SK-N-SH treated with all-trans-retinoic acid at 6 μM for 48 hours (cell line): ENCODE data around the gene PMPCA.

Experiments
- ATAC-seq: fragments of 200-7000 bp; cut with Tn5 transposase; 3 replicates; pipeline ENCODE4 v1.9.1; 2020; ENCODE audit warnings: mild to moderate bottlenecking, moderate library complexity
- ARNTL ChIP-seq: fragments of 450-650 bp; formaldehyde crosslinking; IDR thresholded peaks from 2 replicates; pipeline ENCODE4 v1.5.0; 2020; ENCODE audit warnings: low read depth, mild to moderate bottlenecking, moderate library complexity, borderline replicate concordance
- BACH2 ChIP-seq: fragments of 250-450 bp; sonication (Bioruptor Pico); IDR thresholded peaks from 2 replicates; pipeline ENCODE4 v1.9.0; 2021; ENCODE audit warnings: mild to moderate bottlenecking, borderline replicate concordance
- CSDC2 ChIP-seq: fragments of 250-450 bp; sonication (Bioruptor Pico); IDR thresholded peaks from 2 replicates; pipeline ENCODE4 v1.5.0; 2020; ENCODE audit warnings: mild to moderate bottlenecking, moderate library complexity
- ESRRG ChIP-seq: fragments of 250-450 bp; sonication (Bioruptor Pico); IDR thresholded peaks from 2 replicates; pipeline ENCODE4 v1.6.1; 2021; ENCODE audit warnings: mild to moderate bottlenecking
- ISL1 ChIP-seq: fragments of 250-450 bp; sonication (Bioruptor Pico); IDR thresholded peaks from 2 replicates; pipeline ENCODE4 v2.1.2; 2022; ENCODE audit warnings: mild to moderate bottlenecking, moderate library complexity
- OSR1 ChIP-seq: fragments of 250-450 bp; sonication (Bioruptor Pico); IDR thresholded peaks from 2 replicates; pipeline ENCODE4 v1.8.0; 2022; ENCODE audit warnings: moderate library complexity, mild to moderate bottlenecking, inconsistent platforms
- PPARA ChIP-seq: fragments of 250-450 bp; sonication (Bioruptor Pico); IDR thresholded peaks from 2 replicates; pipeline ENCODE4 v1.5.0; 2020; ENCODE audit warnings: mild to moderate bottlenecking, borderline replicate concordance
- RARB ChIP-seq: fragments of 250-450 bp; sonication (Bioruptor Pico); IDR thresholded peaks from 2 replicates; pipeline ENCODE4 v1.8.0; 2021; ENCODE audit warnings: mild to moderate bottlenecking, moderate library complexity
- TOX ChIP-seq: fragments of 250-450 bp; sonication (Bioruptor Pico); IDR thresholded peaks from 2 replicates; pipeline ENCODE4 v1.8.0; 2021; ENCODE audit warnings: mild to moderate bottlenecking, moderate library complexity, borderline replicate concordance
- ZC3H10 ChIP-seq: fragments of 250-450 bp; sonication (Bioruptor Pico); IDR thresholded peaks from 2 replicates; pipeline ENCODE4 v1.5.1; 2021; ENCODE audit warnings: mild to moderate bottlenecking, moderate library complexity
- ZFP3 ChIP-seq: fragments of 250-450 bp; sonication (Bioruptor Pico); IDR thresholded peaks from 2 replicates; pipeline ENCODE4 v1.5.0; 2020; ENCODE audit warnings: mild to moderate bottlenecking, moderate library complexity
- ZFP30 ChIP-seq: fragments of 450-650 bp; formaldehyde crosslinking; IDR thresholded peaks from 2 replicates; pipeline ENCODE4 v1.5.0; 2022; ENCODE audit warnings: mild to moderate bottlenecking, moderate library complexity
- ZNF70 ChIP-seq: fragments of 450-650 bp; formaldehyde crosslinking; IDR thresholded peaks from 2 replicates; pipeline ENCODE4 v1.5.0; 2020; ENCODE audit warnings: mild to moderate bottlenecking, moderate library complexity
- TF ChIP-seq, protein P1 (sequence below): fragments of 250-450 bp; sonication (Bioruptor Pico); IDR thresholded peaks from 2 replicates; pipeline ENCODE4 v1.5.0; 2020; ENCODE audit warnings: mild to moderate bottlenecking, moderate library complexity
- TF ChIP-seq, protein P2 (sequence below): fragments of 250-450 bp; sonication (Bioruptor Pico); IDR thresholded peaks from 2 replicates; pipeline ENCODE4 v1.8.0; 2020; ENCODE audit warnings: mild to moderate bottlenecking, moderate library complexity, borderline replicate concordance
- TF ChIP-seq, protein P3 (sequence below): fragments of 250-450 bp; sonication (Bioruptor Pico); IDR thresholded peaks from 2 replicates; pipeline ENCODE4 v1.8.0; 2021; ENCODE audit warnings: low read depth, mild to moderate bottlenecking, moderate library complexity, borderline replicate concordance
- TF ChIP-seq, protein P4 (sequence below): fragments of 250-450 bp; sonication (Bioruptor Pico); IDR thresholded peaks from 2 replicates; pipeline ENCODE4 v1.5.1; 2021; ENCODE audit warnings: mild to moderate bottlenecking, moderate library complexity

Gene PMPCA

DNA sequence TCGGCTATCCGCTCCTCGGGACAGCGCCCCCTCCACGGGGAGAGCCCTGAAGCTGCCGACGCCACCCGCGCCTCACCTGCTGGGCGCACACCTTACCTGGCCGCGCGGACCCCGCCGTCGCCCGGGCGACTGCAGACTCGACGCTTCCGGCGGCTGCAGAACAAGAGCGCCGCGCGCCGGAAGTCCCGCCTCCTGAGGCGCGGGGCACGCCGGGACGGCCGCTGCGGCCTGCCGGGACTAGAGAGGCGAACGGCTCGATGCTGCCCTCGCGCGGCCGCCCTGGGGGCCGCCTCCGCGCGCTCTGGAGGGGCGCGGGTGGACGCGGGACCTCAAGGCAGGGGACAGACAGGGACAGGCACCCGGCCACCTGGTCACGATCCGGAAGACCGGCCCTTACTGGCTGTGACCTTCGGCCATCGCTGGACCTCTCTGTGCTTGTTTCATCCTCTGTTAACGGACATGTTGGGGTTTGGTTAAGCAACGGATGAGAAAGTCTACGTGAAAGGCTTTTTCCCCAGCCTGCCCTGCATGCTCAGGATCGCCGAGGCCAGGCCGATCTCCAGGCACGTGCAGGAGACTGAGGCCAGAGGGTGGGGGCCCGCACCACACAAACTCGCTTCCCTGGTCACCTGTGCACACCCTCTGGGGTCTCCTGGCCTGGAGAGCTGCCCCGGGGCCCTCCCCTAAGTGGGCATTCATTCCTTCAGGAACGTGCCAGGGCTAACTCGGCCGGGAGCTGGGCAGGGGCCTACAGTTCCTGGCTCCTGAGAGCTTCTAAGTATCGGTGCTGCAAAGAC lies 10.2 kb upstream of the PMPCA start, which contains the start of gene SNAPC4:
Gene SNAPC4, minus strand, starts transcription at position 133 of the 797 bp plus-strand sequence. CDS start 1,742 bp downstream, outside the sequence.
- TF ChIP-seq ARNTL (CRISPR knock-in tag): no peak
- peak; percentile 42; the same call in 1 of the 2 replicates for TF ChIP-seq CSDC2 (CRISPR knock-in tag)
- TF ChIP-seq, protein P1, sequence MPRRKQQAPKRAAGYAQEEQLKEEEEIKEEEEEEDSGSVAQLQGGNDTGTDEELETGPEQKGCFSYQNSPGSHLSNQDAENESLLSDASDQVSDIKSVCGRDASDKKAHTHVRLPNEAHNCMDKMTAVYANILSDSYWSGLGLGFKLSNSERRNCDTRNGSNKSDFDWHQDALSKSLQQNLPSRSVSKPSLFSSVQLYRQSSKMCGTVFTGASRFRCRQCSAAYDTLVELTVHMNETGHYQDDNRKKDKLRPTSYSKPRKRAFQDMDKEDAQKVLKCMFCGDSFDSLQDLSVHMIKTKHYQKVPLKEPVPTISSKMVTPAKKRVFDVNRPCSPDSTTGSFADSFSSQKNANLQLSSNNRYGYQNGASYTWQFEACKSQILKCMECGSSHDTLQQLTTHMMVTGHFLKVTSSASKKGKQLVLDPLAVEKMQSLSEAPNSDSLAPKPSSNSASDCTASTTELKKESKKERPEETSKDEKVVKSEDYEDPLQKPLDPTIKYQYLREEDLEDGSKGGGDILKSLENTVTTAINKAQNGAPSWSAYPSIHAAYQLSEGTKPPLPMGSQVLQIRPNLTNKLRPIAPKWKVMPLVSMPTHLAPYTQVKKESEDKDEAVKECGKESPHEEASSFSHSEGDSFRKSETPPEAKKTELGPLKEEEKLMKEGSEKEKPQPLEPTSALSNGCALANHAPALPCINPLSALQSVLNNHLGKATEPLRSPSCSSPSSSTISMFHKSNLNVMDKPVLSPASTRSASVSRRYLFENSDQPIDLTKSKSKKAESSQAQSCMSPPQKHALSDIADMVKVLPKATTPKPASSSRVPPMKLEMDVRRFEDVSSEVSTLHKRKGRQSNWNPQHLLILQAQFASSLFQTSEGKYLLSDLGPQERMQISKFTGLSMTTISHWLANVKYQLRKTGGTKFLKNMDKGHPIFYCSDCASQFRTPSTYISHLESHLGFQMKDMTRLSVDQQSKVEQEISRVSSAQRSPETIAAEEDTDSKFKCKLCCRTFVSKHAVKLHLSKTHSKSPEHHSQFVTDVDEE (CRISPR knock-in tag): peak; percentile 20; the same call in 1 of the 2 replicates
- no peak for TF ChIP-seq OSR1 (CRISPR knock-in tag)
- no peak for TF ChIP-seq TOX (CRISPR knock-in tag)
- TF ChIP-seq, protein P2, sequence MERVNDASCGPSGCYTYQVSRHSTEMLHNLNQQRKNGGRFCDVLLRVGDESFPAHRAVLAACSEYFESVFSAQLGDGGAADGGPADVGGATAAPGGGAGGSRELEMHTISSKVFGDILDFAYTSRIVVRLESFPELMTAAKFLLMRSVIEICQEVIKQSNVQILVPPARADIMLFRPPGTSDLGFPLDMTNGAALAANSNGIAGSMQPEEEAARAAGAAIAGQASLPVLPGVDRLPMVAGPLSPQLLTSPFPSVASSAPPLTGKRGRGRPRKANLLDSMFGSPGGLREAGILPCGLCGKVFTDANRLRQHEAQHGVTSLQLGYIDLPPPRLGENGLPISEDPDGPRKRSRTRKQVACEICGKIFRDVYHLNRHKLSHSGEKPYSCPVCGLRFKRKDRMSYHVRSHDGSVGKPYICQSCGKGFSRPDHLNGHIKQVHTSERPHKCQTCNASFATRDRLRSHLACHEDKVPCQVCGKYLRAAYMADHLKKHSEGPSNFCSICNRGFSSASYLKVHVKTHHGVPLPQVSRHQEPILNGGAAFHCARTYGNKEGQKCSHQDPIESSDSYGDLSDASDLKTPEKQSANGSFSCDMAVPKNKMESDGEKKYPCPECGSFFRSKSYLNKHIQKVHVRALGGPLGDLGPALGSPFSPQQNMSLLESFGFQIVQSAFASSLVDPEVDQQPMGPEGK (CRISPR knock-in tag): no peak
- ATAC-seq: peak; percentile 95

DNA sequence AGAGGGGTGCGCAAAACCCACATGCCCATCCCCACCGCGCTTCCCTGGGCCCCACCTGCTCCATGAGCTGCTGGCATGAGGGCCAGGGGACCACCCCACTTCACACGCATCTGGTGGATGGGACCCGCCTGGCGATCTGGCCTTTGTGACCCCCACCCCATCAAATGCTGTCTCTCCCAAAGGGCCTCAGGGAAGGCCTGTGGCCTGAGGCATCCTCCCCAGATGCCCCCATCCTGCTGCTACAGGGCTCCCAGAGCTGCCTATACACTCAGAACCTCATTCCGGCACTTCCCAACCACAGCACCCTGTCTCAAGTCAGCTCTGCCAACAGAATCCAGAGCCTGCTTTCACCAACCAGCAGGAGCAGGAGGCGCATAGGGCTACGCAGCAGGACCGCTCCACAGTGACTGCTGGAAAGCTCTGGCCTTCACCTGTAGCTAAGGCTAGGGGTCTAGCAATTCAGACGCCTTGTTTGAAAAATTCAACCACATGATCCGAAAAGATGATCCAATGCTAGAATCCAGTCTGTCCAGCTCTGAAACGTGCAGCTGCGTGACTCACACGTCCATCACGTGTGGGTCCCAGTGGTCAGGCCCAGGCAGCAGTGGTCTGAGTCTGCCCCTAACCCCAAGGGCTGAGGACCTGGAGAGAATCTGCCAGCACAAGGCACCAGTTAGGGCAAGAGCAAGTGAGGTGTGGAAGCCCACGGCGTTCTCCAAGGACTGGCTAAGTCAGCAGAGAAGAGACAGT lies 9.1 kb upstream of the PMPCA start:
- ATAC-seq: no peak
- TF ChIP-seq RARB: no peak
- no peak for TF ChIP-seq TOX (CRISPR knock-in tag)
- TF ChIP-seq, protein P2 (CRISPR knock-in tag): no peak
- TF ChIP-seq, all 23 proteins: peak for 0

DNA sequence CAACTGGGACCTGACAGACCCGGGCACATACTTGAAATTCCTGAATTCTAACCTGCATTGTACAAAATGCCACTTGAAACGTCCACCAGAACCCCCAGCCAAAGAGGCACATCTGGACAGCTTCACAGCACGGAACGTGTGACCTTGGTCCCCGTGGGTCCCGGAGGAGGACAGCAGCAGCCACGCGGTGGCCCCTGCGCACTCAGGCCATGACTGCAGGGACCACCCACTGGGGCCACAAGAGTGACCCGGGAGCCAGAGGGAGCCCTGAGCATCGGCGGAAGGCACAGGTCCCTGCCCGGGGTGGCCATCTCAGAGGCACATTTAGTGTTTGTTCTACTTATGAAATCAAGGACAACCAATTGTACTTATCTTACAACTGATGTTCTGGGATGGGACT lies 8.4 kb upstream of the PMPCA start:
- TF ChIP-seq, protein P3, sequence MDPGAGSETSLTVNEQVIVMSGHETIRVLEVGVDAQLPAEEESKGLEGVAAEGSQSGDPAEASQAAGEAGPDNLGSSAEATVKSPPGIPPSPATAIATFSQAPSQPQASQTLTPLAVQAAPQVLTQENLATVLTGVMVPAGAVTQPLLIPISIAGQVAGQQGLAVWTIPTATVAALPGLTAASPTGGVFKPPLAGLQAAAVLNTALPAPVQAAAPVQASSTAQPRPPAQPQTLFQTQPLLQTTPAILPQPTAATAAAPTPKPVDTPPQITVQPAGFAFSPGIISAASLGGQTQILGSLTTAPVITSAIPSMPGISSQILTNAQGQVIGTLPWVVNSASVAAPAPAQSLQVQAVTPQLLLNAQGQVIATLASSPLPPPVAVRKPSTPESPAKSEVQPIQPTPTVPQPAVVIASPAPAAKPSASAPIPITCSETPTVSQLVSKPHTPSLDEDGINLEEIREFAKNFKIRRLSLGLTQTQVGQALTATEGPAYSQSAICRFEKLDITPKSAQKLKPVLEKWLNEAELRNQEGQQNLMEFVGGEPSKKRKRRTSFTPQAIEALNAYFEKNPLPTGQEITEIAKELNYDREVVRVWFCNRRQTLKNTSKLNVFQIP (CRISPR knock-in tag): no peak
- TF ChIP-seq ZFP3 (no peak), OSR1 (CRISPR knock-in tag) (no peak), ISL1 (CRISPR knock-in tag) (no peak), ZFP30 (CRISPR knock-in tag) (no peak), ESRRG (CRISPR knock-in tag) (no peak)
- TF ChIP-seq, protein P4, sequence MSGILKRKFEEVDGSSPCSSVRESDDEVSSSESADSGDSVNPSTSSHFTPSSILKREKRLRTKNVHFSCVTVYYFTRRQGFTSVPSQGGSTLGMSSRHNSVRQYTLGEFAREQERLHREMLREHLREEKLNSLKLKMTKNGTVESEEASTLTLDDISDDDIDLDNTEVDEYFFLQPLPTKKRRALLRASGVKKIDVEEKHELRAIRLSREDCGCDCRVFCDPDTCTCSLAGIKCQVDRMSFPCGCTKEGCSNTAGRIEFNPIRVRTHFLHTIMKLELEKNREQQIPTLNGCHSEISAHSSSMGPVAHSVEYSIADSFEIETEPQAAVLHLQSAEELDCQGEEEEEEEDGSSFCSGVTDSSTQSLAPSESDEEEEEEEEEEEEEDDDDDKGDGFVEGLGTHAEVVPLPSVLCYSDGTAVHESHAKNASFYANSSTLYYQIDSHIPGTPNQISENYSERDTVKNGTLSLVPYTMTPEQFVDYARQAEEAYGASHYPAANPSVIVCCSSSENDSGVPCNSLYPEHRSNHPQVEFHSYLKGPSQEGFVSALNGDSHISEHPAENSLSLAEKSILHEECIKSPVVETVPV (CRISPR knock-in tag): no peak
- TF ChIP-seq, all 23 proteins: peak for 0
- ATAC-seq: no peak

DNA sequence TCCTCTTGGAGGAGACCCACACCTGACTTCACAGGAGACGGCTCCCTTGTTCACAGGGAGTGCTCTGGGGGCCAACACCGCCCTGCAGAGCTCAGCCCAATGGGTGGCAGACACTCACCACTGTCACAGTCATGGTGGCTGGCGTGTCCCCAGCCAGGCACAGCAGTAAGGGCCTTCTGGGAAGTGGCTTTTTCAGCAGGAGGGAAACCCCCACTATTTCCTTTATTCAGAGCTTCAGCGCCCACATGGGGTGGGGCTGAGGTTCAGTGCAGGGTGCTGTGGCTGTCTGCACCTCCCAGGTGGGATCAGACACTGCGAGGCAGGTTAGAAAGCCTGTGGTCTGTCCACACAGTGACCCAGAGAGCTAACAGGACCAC lies 6.9 kb upstream of the PMPCA start:
- ATAC-seq: no peak

More for the DNA sequence above, 6.9 kb upstream of the PMPCA start:
- no peak for TF ChIP-seq BACH2 (CRISPR knock-in tag)
- TF ChIP-seq, protein P1 (CRISPR knock-in tag): no peak
- no peak for TF ChIP-seq ZC3H10 (CRISPR knock-in tag)
- no peak for TF ChIP-seq PPARA
- no peak for TF ChIP-seq ZFP3
- TF ChIP-seq ZNF70 (CRISPR knock-in tag): no peak
- TF ChIP-seq, protein P3 (CRISPR knock-in tag): no peak
